DMS114 treated with DMSO at 0.1 percent for 48 hours (cell line): ENCODE data around the gene MEIS1.

Source experiments
- DNase-seq: peaks from one replicate; lab custom pipeline; 2025; ENCODE audit not compliant: unreplicated experiment; lab: John Stamatoyannopoulos, UW

The MEIS1 gene

GRCh38 chr2:66532972-66533868, 98.3 kb downstream of the MEIS1 start:
- DNase-seq = no peak

- no peak for DNase-seq
Observed at GRCh38 chr2:66534461-66534860, 99.5 kb downstream of the MEIS1 start.

DNA sequence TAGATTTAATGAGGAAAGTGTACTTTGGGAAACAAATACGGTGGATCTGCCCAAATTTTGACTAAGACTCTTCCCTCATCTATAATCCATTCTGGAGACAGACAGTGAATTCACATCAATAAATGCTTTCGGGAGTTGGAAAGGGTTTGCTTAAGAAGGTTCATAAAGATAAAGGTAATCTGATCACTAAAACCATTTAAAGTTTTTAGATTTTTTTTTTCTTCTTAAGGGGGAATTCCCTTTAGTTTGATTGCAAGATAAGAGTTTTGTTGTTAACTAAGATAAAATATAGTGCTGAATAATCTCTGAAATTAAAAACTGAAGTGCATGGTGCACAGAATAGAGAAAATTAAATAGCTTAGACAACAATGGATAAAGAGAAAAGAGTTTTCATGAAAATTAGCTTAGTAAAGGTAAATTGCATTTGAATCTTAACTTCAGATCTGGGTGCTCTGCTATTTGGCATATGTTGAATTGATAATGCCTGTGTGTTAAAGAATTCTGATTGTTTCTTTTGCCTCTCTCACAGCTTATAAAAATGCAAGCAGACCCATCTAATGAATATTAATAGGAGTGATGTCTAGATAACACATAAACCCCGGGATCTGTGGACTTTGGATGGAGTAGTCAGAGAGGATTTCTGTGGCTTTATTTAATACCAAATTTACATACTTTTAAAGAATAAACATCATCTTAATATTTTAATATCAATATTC, 100.8 kb downstream of the MEIS1 start:
- DNase-seq = no peak

- DNase-seq = no peak
Observed at GRCh38 chr2:66536290-66536673, 101.4 kb downstream of the MEIS1 start.

DNA sequence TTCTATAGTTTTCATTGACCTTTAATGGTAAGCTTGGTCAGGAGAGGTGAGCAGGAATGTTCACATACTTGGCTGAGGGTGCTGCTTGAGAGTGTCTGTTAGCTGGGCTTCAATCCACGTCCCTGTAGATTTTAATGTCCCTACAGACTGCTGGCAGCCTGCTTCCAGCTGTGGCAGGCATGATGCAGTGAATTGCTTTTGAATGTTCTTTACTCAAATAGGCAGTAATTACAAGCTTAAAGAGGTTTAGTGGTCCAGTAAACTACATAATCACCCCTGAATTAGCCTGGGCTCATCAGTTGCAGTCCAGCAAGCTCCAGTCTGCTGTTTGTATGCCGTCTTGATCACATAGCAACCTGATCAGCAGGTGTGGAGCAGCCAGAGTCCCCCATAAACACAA, 102.1 kb downstream of the MEIS1 start:
- no peak for DNase-seq

DNA sequence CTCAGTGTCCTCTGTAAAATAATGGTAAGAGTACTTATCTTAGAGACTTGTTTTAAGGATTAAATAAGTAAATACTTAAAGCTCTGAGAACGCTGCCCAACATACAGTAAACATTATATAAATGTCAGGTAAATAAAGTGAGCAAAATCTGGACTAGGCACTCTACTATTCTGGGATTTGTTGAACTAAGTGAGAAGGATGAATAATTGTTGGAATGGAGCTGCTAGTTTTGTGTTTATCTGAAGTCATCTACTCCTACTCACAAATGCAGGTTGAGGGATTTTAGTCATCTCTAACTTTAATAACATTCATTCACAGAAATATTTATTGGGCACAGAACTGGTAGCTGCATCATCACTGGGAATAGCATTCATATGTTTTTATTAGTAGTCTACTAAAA, 103.4 kb downstream of the MEIS1 start:
- DNase-seq = no peak

DNA sequence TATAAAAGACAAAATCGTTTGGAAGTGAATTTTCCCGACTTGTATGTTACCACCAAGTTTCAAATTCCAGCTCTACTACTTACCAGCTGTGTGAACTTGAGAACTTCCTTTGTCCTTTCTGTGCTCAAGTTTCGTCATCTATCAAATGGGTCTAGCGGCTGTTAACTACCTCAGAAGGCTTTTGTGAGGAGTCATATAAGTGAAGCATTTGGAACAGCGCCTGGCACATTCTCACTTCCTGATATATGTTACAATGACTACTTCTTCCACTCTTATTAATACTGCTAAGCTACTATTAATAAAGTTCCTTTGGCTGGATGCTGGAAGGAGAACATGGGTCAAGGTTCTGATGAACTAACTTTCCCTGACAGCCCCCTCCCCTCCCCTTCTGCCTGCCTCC, 104.5 kb downstream of the MEIS1 start:
- no peak for DNase-seq

DNA sequence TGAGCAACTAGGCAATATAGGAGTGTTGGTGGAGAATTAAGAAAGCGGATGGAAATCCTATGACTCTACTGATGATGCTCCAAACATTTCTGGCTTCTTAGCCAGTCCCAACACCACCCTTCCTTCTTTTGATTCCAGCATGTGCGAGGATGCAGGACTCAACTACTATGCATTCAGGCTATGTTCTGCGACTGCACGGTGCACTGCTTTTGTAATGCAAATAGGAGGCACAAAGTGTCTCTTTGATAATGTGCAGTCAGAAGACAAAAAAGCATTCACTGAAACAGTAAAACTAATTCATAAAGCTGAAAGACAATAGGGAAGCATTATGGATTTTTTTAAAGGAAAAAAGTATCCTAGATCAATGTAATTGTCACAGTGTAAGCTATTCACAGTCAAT, 106.7 kb downstream of the MEIS1 start:
- no peak for DNase-seq

DNA sequence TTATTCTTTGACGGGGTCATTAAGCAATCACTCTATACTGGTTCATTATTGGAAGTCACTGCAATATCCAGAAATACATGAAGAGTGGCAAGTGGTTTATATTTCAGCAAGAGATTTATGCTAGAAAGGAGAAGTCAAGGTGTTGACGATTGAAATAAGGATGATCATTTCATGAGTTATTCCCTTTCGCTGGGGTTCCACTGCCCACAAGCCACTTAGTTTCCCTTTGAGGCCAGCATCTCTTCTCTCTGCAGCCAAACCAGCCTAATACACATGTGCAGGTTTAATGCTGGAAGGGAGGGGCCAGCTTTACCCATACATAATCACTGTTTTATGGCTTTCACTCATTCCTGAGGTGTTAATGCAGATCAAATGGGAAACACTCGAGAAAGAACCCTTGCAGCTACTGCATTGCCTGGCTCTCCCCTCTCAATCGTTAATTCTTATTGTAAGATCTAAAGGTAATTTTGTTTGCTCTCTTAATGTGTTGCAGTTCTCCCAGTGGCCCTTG, 108.4 kb downstream of the MEIS1 start:
- DNase-seq = no peak

DNA sequence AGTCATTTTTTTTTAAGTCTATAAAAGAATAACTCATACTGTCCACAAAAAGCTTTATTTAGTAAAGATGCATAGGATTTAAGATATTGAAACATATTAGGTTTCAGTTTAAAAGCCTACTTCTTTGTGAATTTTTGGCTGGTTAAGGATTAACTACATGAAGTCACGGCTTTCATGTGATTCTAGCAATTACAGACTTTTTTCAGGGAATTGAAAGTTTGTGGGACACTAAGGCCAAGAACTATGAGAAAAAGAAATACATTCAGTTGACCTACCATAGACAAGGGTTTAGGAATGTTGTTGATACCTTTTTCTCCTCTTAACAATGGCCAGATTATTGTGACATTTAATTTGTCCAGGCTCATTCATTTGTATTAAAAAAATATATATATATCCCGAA, 109.3 kb downstream of the MEIS1 start:
- no peak for DNase-seq

- no peak for DNase-seq
Observed at GRCh38 chr2:66545258-66545657, 110.3 kb downstream of the MEIS1 start.

GRCh38 chr2:66547118-66547517, 112.2 kb downstream of the MEIS1 start:
- no peak for DNase-seq

- no peak for DNase-seq
Observed at GRCh38 chr2:66547887-66548286, 113.0 kb downstream of the MEIS1 start.

DNA sequence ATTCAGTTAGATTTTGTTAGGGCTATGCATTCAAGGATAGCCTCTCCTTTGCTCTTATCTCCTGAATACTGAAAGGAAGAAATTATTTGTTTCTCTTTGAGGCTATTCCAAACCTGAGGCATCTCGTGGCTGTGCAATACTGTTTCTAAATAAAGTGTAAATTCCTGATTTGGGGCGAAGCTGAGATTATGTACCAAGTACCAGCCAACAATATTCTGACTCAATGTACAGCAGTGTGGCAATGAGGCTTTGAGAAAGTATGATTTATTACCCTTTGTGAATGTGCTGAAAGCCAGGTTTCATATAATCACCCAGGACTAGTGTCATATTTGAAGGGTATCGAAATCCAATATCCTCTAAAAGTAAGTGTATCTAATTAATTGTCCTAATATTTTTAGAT, 113.5 kb downstream of the MEIS1 start:
- no peak for DNase-seq

DNA sequence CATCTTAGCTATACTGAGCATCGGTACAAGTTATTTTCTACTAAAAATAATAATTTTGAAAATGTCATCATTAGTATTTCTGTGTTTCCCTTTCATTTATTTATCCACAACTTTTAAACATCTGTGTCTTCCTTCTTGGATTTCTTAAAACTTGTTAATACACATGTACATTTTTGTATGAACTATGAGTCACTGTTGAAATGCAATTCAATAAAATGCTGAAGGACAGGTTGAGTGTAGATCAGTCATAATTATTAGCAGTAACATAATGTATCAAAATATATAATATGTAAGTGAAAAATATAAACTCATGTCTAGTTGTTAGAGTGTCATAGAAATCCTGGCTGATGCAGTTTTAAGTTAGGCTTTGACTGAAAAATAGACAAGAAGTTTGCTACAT, 115.9 kb downstream of the MEIS1 start:
- DNase-seq = no peak

DNA sequence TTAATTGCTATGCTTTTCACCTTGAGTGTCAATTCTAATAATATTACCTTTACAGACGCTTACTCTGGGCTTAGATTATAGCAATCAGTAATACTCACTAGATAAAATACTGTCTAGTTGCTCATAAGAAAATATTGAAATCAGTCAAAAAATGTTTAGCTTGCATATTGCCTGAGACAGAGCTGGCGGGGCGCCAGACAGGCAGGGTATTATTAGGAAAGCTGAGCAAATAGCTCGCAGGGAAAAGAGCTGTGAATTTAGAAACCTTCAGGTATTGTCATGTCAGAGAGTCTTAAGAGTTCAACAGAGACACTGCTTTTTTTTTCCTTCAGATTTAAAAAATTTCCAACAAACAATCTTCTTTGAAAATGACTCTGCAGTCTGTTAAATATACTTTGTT, 118.4 kb downstream of the MEIS1 start:
- no peak for DNase-seq

- DNase-seq = no peak
Observed at GRCh38 chr2:66555091-66555490, 120.2 kb downstream of the MEIS1 start.

GRCh38 chr2:66555501-66556324, 120.8 kb downstream of the MEIS1 start:
- DNase-seq = no peak

- DNase-seq = no peak
Observed at GRCh38 chr2:66559672-66560071, 124.7 kb downstream of the MEIS1 start.

- DNase-seq = no peak
Observed at GRCh38 chr2:66560683-66561082, 125.8 kb downstream of the MEIS1 start.

DNA sequence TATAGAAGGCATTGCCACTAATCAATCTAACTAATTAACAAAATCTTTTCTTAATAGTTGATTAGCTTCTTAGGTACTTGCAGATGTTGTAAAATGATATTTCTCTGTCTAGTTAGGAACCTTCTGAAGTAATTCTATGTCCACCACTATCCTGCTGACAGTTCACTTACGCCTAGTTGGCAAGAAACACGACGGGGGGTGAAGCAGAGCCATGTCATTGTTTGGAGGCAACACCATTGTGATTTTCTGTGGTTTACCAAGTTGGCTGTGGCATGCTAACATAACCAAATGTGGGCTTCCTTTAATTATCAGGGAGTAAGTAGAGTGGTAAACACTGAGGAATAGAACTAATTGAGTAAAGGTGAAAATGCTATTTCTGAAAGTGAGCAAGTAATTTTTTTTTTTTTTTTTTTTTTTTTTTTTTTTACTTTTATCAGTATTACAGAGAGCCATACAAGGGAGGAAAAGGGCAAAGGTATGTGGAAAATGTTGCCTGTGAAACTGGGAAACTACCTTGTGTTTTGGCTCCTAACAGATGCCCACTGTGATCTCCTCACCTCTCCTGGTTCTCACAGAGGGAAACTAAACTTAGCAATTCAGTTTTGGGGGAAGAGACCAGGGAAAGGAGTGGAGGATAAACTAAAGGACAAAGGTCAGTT, 126.8 kb downstream of the MEIS1 start:
- DNase-seq = no peak
